ENCODE data around the gene ARRB1.

GRCh38 chr11:75307058-75307457 is 44.4 kb downstream of the ARRB1 start:
- TF ChIP-seq RAD21 (IDR thresholded peaks at IDR 0.05; ENCODE audit: low read depth) (no peak), MAX (IDR thresholded peaks at IDR 0.05) (no peak)
